ENCODE results near the gene LMX1B.

The LMX1B gene

DNA sequence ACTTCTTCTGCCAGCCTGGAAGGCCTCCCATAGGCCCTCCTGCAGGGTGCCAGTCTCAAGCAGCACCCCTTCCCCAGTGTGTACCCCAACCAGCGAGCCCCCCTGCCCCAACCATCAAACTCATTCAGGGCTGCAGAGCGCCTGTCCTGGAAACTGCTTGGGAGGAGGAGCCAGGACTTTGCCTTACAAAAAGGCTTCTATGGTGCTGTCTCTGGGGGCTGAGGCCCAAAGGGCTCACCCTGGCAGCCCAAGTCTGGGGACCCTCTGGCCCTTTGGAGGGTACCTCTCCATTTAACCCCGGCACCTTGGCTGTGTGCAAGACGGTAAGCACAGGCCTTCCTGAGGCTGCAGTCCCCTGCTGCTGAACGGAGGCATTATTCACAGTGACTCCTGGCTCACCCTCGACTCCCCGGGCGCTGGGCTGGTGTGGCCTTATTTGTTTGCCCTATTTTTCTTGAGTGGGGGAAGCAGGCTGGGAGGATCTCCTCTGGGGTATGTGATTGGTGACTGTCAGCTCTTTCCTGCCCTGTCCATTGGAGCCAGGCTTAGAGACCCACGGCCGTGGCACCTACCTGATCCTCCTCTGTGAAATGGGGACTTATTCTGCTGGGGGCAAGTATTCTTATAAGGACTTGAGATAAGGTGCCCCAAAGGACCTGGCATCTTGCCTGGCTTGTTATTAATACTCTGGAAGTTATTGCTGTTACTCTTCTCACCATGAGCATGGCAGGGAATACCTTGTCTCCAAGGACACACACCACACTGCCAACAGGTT is 5.8 kb downstream of the LMX1B start:
- DNase-seq = no peak

DNA sequence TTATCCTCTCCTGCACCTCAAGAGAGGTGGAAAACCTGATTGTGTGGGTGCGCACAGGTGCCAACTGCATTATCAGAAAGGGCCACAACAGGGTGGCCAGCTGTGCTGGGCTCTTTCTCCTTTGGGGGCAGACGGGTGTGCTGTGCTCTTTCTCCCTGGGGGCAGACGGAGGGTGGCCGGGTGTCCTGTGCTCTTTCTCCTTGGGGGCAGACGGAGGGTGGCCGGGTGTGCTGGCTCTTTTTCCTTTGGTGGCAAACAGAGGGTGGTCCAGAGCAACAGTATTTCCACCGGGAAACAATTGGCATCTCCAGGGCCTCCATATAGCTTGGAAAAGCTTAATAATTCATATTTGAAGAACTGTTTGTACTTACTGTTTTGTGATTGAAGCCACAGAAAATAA is 6.8 kb downstream of the LMX1B start:
- DNase-seq = no peak

DNA sequence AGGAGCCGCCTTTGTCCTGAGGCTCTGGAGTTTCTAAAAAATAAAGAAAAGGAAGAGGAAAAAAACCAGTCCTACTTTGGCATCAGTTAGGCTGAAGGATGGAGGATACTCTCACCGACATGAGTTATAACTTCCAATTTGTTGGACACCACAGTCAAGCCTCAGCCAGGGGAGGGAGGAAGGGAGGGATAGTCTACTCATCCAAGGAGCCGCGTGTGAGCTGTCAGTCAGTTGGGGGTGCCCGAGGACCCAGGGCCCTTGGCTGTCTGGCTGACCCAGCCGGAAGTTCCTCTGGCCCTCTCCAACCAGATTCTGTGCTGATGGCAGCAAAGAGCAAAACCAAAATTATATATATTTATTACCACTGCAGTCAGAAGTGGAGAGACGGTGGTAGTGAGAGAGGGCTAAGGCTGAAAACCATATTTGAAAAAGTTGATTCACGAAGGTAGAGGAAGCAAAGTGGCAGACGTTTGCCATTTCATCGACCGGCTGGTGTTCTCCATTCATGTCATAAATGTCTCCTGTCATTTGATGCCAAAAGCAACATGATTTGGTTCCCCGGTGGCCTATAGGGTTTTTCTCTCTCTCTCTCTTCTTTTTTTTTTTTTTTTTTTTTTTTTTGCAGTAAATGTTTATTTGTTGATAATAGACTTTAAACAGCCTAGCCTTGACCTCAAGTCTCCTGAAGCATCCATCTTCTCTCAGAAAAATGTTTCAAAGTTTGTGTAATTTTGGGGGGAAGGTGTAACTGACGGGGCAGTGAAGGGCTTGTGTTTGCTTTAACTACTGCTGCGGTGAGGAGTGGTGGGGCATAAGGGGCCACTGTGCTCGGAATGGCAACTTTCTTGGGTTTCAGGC is 7.6 kb downstream of the LMX1B start:
- no peak for DNase-seq

DNA sequence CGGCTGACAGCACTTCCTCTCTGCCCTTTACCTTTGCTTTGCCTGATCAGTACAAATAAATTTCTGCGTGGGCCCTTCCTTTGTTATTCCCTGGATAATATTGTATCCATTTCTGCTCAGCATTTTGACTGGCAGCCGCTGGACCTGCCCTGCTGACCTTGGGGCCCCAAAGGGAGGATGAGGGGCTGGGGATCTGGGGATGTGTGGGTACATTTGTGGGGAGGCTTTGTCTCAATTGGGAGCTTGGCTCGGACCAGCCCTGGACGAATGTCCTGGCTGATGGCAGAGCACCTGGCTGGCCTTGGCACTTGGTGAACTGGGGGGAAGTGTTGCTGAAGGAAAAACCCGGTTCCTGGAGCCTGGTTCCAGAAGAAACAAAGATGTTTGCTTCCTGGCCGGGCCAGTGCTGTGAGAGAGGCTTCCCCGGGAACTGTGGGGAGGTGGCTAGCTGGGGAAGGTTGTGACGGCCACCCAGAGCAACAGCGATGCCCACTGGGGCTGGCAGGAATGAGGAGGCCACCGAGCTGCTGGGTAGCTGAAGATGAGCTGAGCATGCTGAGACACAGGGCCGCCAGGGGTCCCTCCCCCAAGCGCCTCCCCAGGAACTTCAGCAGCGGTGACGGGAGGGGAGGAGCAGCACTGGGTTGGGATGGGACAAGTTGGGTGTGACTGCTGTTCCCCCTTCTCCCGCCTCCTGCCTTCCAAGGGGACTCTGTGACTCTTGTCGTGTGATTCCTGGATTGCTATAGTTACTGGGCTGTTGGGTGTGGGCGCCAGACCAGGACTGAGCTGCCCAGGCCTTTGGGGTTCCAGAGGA is 8.4 kb downstream of the LMX1B start:
- no peak for DNase-seq

DNA sequence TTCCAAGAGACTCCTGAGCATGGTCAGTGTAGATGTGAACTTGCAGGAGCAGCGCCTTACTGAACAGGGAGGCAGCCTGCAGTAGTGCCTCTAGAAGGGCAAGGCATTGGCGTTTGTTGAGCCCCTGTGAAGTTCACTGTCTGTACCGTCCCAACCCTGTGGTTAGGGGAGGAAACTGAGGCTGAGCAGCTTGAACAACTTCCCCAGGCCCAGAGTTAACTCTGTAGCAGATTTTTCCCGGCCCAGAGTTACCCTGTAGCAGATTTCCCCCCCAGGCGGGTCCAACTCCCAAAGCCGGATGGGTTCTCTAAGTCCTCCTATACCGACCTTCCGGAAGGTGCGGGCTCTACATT is 9.6 kb downstream of the LMX1B start:
- no peak for DNase-seq

DNA sequence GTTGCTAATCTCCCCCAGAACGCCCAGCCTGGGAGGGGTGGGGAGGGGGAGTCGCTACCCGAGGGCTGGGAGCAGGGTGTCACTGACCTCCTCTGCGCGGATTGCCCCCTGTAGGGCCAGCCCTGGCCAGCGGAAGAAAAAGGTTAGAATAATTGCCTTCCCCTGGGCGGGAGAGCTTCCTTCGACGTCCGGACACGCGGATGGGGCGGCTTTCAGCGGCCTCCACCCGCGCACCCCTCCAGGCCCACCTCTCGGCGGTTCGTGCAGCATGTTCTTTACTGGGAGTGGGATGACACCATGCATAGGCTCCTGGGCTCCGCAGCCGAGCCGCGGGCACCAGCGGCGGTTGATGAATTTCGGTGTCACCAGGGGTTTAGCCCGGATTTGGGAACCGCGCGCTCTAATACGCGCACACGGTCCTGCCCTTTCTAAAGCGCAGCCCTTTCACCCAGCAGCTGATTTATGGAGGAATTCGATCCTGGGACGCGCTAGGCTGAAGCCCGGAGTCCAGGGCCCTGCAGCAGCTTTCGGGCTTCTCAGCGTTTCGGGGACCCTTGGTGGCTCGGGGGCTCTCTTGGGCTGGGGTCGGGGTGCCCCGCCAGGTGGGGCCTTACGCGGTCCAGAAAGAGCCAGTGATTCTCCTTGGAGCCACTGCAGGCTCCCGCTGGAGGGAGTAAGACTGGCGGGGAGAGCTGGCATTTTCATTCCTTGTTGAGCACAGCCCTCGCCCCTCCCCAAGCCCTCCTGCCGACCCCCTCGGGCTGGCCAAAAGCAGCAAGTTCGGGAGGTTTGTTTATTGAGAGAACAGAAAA is 10.1 kb downstream of the LMX1B start:
- no peak for DNase-seq

DNA sequence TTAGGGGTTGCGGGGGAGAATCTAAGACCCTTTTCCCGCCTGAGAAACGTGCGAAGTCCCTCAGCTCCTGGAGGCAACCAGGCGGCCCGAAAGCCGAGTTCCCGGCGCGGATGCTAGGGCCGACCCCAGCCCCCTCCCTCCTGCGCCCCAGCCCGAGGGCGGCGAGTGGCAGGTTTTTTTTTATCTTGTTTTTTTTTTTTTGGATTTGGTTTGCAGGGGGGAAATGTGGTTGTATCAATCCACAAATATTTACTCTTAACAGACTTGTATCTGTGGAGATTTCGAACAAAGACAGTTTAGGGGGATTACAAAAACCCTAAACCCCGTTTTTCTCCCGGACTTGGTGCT is 10.7 kb downstream of the LMX1B start:
- DNase-seq = no peak

DNA sequence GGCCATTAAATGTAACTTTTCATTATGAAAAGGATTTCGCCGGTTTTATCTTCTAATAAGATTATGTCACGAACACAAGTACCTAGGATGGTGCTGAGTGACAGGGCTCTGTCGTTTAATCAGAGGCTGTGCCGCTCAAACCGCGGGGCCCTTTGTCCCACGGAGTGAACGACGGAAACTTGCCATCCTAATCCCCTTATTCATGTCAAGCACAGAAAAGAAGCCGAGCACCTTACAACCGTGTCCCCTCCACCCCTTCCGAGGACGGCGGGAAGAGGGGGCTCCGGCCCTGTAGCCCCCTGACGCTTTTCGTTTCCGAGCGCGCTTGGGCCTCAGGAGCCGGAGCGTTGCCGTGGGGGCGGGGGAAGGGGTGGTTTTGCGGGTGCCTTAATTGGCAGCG is 11.2 kb downstream of the LMX1B start:
- DNase-seq = no peak

DNA sequence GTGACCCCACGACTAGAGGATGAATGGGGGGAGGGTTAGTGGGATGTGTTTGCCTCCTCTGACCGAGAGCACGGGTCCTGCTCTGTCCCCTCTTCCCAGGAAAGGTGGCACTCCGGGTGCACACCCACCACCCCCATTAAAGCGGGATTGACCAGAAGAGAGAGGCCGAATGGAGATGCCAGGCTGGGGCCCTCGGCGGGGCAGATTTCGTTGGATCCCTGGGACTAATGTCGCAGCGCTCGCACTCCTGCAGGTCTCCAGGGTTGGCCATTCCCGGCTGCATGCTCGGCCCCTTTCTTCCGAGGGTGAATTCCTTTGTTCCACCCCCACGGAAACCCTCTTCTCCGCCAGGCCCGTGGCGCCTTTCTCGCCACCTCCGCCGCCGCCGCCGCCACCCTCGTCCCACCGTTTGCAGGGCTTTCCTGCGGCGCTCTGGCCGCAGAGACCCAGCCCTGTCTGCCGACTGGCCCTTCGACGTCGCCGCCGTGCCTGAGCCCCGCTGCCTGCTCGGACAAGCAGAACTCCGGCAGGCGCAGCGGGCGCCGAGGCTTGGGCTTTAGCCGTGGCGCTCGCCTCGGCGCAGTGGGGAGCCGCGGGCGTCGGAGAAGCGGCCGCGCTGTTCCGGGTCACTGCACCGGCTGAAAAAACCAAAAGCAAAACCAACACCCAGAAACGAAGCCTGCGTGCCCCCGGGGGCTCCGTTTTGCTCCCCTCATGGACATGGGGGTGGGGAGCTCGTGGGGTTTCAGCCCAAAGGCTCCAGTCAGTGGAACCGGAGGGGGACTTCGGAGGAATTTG is 11.8 kb downstream of the LMX1B start:
- no peak for DNase-seq

DNA sequence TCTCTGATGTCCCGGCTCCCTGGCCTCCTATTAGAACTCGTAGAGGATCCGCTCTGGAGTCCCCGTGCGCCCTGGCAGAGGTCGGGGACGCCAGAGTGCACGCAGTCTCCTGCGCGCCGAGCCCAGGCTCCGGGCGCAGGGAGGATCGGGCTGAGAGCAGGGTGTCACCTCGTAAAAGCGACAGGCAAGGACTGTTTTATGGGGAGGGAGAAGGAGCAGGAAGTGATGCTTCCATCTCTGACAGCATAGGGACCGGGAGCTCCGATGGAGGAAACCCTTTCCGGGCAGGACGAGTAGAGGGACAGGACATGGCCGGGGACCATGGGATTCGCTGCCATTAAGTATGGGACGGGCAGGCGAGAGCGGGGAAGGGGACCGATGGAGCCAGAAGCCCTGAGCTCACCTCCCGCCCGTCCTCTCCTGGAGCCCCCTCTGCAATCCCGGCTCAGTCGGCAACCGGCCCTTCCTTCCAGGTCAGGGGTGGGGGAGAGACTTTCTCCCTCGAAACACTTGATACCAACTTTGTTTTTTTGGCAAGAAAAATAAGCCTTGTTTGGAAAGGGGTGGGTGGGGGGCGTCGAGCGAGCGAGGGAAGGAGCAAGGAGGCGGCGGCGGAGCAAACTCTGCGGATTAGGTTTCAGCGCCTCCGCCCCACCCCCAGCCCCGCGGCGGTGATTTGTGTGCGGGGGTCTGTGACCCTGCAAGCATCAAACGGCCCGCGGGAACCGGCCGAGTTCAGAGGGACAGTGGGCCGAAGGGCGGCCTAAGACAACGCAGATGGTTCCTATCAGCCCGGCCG is 12.6 kb downstream of the LMX1B start:
- DNase-seq = no peak

DNA sequence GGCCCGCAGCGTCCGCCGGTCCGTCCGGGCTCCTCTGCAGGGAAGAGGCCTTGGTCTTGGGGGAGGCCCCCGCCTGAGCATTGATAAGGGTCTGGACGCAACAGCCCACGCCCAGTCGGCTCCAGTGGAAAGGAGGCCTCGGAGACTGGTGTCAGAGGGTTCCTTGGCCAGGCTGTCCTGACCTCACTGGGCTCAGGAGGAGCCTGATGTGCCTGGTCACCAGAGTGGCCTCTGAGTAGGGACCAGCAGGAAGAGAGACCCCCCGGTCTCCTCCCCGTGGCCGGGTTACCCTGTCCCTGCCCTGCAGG is 13.2 kb downstream of the LMX1B start:
- DNase-seq = no peak

DNA sequence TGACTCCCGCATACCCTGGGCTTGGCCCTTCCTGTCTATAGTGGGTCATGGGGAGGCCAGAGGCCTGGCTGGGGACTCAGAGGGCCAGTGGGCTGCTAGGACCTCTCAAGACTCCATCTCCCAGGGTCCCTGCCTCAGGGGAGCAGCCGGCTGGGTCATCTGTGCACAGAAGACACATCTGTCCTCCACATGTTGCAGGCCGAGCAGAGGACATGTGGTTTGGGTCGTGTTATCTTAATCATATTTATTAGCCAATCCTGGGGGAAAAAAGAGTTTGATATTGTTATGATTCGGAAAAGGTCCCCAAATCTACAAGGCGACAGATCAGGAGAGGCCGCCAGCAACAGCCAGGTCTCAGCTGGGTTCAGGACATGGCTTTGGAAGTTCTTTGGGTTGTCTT is 14.4 kb downstream of the LMX1B start:
- no peak for DNase-seq

DNA sequence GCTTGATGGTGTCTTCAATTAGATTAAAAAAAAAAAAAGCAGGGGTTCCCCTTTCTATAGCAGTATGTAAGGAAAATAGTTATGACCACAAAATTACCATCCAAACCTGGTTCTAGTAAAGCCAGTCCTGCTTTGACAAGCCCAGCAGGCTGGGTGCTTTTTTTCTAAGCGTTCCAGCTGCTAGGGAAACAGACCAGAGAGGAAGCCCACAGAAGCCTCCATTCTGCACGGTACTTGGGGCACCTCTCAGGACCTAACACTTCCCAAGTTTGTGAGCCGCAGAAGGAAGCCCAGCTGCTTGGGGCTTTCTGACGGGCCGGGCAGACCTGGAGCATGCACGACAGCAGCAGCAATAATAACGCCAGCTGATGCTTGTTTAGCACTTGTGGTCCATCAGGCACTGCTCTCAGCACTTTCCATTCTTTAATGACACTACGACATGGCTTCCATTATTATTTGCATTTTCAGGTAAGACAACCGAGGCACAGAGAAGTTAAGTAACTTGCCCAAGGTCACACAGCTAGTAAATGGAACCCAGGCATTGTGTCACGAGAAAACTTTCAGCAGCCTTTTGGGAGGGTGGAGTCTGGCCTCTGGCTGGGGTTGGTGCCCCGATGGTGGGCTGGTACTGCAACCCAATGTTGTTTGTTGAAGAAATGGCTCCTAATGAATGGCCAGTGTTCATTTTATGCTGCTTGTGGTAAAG is 15.4 kb downstream of the LMX1B start:
- DNase-seq = no peak

DNA sequence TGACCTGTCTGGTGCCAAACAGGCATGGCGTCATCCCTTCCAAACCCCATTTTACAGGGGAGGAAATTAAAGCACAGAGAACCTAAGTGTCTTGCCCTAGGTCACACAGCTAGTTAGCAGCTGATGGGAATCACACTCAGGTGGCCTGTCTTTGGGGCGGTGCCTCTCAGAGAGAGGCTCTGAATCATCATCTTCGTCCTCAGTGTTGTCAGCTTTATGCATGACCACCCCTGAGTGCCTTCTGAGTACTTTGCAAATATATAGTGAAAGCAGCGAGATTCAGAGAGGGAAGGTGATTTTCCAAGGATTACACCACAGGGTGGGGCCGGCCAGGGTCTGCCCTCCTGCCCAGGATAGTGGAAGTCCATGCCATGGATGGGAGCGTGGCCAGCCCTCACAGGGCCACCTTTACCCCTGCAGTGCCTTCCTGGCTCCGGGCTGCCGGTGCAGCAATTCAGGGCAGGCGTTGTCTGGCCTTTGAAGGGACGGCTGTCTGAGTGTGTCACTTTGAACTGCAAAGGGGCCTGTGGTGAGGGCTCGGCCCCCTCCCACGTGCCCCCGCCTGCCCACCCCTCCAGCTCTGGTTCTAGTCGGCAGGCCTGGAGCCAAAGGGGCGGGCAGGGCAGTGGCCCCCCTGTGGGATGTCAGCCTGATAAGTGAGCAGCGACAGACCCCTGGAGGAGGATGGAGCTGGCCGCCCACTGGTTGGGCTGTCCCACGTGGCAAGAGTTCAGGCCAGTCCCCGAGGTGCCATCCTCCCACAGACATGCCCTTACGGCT is 16.9 kb downstream of the LMX1B start:
- DNase-seq = no peak

DNA sequence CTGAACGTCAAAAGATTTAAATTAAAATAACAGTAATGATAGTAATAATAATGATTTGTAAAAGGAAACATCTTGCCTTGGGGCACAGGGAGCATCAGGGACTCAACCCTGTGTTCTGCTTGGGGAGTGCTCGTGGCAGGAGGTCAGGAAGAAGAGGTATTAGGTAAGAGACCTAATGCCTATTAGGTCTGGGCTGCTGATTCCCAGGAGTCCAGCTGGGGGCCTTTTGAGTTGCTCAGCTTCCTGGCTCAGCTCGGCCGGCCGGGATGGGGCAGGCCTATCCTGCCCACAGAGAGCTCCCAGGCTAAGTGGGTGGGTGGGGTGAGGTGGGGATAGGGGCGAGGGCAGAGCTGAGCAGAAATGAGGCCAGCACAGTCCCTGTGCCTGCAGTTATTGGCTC is 17.5 kb downstream of the LMX1B start:
- no peak for DNase-seq

DNA sequence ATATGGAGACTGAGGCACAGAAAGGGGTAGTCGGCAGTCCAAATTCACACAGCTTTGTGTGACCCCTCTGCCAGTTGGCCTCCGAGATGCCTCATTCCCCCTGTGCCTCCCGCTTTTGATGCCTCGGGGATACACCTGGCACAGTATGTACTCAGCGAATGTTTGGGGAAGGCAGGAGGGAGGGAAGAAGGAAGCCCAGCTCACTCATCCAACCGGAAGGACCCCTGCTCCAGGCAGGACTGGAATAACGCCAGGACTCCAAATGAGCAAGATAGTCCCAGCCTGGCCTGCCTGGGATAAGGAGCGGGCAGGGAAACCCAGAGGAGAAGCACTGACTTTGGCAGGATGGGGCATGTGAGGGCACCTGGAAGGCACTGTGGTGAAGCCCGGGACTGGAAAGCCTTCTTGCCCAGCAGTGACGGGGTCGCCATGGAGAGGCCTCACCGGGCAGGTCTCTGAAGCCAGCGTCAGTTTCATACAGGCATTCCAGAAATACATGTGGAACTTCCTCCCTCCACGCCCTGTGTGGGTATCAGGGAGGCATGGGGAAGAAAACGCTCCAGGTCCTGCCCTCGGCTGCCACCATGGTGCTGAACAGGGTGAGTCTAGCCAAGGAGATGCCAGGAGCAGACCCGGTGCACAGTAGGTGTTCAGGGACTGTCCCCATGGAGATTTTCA is 20.3 kb downstream of the LMX1B start:
- DNase-seq = no peak

DNA sequence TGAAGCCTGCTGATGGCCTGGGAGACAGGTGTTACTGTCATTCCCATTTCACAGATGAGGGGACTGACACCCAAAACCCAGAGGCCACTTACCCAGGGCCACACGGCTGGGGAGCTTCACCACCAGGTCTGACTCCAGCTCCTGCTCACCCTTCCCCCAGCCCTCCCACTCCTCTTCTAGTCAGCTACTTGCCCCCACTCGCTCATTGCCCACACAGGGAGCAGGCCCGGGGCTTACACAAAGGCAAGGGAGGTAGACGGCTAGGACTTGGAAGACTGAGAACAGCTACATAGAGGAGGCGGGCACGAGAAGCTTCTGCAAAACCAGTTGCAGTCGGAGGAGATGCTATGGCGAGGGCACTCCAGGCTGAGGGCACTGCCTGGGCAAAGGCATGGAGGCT is 21.3 kb downstream of the LMX1B start:
- DNase-seq = no peak

DNA sequence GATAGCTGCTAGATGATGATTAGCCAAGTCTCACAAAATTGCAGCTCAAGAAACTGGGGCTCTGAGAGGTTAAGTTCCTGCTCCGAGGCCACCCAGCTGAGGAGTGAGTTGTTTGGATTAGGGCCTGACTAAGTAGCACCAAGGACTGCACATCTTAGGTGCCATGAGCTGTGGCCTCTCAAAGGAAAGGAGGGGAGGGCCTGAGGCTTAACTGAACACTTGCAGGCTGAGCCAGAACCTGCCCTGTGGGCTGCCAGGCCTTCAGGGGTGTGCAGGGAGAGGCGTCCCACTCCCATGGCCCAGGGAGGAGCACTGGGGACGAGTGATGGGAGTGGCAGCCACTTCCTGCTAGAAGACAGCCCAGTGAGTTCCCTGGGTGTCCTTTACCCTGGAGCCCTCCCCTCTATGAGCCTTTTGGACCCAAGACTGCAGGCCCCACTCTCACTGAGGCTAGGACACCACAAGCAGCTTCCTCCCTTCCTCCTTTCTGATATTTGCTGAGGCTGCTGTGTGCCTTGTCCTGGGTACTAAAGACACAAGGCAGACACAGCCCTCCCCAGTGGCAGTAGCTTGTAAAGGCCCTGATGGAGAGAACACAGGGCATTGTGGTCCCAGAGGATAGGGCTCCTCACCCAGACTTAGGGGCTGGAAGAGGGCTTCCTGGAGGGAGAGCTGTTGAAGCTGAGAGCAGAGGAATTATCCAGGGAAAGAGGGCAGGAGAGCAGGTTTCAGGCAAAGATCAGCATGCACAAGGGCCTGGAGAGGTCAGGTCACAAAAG is 22.1 kb downstream of the LMX1B start:
- DNase-seq = no peak
